GDM1 (cell line): ENCODE data around the gene FIGNL1.
"Not testable (repeated sequence)": the region's sequence is repeated elsewhere in the genome, so short reads cannot be mapped to it uniquely, and the experiment has no call there.

ENCODE experiments used
- DNase-seq: peaks from one replicate; lab custom pipeline; 2025; lab: John Stamatoyannopoulos, UW

Gene FIGNL1

DNA sequence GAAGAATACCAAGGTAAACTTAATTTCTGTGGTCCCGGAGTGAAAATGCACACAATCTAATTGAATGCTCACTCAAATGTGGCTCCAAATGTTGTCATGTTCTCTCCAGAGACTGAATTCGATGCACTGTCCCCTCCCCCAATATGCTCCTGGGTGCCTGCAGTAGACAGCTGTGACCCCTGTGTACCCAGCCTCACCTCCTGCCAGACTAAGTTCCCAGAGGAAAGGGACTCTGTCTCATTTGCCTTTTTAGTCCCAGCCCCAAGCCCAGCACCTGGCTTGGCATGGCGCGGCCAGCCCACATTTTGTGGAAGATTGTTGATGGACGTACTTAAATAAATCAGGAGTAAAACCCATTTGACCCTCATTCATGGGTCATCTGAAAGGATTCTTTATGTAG lies 21.8 kb upstream of the FIGNL1 start:
- DNase-seq, result no peak

DNA sequence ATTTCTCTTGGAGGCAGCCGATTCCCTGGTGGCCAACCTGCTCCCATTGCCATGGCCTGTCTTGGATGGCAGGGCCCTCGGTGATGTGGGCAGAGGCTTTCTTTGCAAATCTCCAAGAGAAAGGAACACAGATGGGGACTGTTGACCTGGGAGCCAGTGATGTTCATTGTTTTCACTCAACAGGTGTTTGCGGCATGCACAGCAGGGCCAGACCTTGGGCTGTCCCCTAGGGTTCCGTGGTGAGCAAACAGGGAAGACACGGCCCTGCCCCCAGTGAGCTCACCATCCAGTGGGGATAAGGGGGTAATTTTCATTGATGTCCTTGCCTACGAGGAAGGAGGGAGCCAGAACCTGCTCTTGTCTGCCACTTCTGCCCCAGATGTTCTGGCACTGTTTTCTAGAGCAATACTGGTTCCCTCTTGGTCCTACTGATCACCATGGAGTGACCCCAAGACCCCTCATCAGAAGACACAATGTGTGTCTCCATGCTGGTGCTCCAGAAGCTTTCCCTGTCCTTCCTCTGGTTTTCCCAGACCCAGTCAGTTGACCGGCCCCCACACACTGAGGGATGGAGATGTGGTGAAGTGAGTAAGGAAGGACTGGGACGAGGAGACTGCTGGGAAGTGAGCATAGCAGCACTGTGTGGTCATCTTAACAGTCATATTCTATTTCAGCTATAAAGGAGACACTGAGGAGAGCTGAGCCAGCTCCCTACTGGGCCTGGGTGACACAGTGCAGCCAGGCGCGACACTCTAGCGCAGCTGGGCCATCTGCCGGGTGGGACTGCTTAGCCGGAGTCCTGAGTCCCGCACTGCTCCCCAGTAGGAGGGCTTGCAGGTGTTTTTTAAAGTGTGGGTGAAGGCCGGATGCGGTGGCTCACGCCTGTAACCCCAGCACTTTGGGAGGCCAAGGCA lies 20.4 kb upstream of the FIGNL1 start:
- DNase-seq, result no peak

DNA sequence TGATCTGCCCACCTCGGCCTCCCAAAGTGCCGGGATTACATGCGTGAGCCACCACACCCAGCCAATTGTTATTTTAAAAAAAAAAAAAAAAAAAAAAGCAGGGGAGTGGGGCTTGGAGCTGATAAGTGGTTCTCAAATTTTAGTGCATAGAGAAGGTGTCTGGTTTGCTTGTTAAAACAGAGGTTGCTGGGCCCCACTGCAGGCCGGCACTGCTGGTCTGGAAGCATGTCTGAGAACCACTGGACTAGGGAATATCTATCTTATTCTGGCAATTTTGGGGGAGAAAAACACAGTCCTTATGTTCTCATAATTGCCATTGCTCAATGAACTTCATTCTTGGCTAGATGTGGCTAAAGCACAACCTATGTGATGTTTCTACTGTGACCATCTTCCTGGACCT lies 19.0 kb upstream of the FIGNL1 start:
- DNase-seq, result no peak

DNA sequence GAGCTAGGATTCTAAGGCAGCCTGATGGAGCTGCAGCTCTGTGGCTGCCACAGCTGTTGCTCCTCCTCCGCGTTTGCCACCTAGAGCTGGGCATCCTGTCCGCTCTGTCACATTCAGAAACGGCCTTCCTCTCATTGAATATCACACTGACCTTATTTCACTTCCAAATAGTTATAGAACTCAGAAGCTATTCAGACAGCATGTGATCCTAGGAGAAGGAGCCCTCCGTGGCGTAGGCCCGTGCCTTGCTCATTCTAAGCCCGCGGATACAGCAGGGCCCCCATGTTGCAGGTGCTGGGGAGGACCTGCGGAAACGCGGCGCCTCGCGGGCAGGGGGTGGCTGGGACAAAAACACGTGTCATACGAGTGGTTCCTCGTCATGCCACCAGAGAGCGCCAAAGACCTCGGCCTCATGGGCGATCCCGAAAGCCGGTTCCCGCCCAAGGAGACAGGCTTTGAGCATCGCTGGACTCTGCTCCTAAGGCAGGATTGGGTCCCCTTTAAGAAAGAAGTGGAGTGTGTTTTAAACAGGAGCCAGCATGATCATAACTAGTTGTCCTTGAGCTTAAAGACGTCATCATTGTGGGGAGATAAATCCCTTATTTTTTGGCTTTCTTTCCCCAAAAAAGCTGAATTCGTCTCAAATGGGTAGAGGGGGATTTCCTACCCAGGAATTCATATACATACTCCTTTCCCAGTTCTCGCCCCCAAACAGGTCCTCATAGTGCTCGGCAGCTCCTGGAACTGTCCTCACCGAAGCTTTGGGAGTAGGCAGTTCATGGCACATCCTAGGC lies 17.9 kb upstream of the FIGNL1 start:
- DNase-seq, result peak; percentile 34

DNA sequence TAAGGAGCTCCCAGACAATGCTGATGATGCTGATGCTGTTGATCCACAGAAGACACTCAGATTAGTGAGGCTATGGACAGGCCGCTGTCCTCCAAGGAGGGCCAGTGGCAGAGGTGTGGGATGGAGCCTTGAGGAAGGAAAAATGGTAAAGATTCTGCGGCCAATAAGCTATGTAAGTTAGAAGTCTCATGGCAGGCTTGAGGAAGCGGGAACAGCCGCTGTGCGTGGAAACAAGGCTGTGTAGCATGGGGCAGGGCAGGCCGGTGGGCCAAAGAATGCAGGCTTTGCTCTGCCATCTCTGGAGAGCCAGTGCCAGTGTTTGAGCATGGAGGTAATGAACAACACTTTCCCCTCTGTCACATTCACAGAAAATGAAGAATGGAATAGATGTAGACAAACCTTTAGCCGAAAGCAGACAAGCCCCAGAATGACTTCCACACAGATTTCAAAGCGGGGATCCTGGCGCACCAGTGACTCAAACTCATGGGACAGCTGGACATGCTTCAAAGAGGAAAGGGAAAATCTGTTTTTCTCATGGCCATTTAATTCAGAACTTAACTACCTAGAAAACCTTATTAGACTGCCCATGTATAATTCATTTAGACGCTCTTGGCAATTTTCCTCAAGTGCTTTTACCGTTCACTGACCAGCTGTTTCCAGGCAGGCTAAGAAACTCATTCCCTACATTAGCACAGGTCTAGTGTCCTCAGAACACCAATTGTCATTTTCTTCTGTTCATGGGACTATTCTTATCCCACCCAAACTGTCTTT lies 16.9 kb upstream of the FIGNL1 start:
- DNase-seq, result no peak

DNA sequence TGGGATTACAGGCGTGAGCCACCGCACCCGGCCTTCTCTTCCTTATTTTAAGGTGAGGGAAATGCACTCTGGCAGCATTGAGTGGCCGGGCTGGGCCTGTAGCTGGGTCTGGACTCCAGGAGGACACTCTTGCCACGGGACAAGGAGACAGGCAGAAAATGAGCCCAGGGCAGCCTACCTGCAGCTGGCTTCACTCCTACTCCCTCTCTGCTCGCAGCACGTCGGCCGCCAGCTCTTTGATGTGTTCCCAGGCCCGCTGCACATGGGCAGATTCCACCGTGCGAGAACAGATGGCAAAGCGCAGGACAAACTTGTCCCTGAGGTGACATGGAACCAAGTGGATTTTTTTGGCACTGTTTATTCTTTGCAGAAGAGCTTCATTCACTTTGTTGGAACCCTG lies 12.9 kb upstream of the FIGNL1 start:
- DNase-seq, result no peak

DNA sequence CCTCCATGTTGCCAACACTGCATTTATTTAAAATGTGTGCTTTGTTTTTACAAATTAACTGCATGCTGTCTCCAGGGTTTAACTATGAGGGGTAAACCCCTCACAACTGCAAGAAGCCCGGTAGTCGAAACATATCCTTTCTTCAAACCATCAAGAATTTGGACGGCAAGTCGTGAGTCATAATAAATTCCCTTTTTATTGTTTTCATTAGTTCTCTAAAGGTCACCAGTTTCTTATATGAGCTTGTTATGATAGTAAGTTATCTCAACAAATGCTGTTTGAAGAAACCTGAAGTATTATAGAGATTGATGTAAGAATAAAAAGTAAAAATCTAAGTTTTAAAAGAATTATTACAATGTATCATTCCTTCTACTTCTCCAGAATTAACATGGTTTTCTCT lies 12.2 kb upstream of the FIGNL1 start:
- no peak for DNase-seq

DNA sequence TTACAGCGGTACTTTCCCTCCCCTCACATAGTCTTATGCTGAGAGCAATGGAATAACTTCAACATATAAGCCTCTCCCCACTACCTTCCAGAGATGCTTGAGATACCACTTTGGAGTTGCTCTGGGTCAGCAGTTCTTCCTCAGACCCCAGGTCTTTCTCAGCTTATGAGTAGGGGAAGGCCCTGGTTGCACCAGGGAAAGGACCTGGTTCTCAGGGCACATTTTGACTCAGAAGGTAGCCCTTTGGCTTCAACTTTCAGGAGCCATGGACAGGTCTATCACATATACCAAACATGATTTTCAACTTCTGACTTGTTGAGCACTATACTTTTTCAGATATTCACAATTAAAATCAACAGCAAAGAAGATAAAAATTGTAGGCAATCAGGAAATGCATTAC lies 11.5 kb upstream of the FIGNL1 start:
- DNase-seq, result no peak

DNA sequence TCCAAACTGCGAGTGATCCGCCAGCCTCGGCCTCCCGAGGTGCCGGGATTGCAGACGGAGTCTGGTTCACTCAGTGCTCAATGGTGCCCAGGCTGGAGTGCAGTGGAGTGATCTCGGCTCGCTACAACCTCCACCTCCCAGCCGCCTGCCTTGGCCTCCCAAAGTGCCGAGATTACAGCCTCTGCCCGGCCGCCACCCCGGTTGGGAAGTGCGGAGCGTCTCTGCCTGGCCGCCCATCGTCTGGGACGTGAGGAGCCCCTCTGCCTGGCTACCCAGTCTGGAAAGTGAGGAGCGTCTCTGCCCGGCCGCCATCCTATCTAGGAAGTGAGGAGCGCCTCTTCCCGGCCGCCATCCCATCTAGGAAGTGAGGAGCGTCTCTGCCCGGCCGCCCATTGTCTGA lies 9.0 kb upstream of the FIGNL1 start:
- DNase-seq, result not testable (repeated sequence)

DNA sequence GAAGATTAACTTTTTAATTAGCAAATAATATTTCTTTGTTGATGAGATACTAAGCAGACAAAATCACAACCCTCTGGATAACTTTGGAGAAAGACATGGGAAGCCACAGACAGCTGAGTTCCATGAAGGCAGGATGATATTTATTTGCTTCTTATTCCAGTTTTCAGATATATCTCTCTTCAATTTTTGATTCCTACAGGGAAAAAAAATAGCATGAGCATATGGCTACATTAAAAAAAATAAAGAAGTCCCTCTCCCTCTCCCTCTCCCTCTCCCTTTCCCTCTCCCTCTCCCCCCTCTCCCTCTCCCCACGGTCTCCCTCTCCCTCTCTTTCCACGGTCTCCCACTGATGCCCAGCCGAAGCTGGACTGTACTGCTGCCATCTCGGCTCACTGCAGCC lies 8.5 kb upstream of the FIGNL1 start:
- DNase-seq, result not testable (repeated sequence)

DNA sequence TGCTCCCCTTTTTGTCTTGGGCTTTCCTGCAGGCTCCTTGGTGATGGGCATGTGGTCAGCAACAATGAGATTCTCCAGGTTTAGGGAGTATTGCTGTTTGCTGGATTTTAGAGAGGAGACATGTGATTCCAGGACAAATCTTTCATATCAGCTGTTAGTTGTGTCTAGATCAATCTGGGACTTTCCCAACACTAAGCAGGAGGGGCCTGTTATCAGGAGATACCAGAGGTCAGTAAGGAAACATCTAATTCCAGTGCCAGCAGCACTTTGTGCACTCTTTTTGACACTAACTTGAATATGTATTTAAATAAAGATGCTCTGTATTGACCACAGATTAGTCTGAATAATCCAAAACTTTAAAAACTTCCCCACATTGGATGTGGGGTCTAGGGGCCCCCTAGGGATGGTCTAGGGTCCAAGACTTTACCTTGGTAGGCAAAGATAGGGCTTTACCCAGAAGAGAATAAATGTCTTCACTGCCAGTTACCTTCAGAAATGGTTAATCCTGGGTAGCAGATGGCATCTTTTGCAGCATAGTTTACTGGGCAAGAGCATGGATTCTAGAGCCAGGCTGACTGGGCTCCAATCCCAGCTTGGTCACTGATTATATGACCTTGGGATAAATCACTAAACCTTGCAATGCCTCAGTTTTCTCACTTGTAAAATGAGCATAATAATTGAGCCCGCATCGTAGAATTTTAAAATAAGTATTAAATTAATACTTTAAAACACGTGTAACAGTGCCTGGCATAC lies 6.4 kb upstream of the FIGNL1 start:
- no peak for DNase-seq

DNA sequence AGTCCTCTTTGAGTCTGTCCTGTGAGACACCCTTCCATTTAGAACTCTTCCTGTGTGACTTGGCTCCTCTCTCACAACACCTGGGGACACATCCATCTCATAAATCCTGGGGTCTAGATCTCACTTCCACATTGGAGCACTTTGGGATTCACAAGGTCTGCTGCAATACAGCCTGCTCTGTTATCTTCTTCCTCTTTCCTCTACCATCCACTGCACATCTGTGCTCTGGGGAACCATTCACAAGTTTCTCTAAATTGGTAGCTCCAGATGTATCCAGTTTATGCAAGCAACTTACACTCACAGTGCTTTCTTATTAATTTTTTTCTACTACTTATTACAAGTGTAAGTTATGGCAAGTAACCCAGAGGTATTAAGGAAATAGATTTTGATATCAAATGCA lies 5.5 kb upstream of the FIGNL1 start:
- DNase-seq, result peak; percentile 1

DNA sequence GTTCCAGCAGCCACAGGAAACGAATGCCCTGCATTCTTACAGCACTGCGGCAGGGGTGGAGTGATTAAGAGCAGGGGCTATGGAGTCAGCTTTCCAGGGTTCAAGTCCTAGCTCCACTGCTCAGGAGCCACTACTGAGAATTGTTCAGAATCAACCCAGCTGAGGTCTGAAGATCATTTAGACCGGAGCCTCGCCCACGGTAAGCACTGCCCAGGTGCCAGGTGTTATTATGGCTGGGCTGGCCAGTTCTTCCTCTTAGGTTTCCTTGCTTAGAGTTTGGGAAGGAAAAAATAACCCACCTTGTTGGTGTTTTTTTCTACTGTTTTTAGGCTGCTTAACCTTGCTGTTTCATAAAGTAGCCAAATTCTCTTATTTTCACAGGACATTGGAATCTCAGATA lies 4.8 kb upstream of the FIGNL1 start:
- DNase-seq, result no peak

DNA sequence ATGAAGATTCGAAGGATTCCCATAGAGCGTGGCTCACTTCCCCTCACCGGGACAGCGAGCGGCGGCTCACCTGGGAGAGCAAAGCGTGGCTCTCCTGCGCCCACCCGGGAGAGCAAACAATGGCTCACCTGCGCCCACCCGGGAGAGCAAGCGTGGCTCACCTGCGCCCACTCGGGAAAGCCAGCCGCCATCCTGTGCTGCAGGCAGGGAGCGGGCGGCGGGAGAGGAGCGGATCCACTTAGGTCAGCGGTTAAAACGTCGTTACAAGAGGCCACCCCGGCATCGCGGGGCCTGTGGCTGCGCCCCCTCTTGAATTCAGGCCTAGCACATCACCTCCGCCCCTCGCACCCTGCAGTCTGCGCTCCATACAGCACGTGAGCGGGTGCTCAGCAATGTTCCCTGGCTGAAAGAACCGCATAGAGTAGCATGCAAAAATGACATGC lies 461 bp upstream of the FIGNL1 start:
- no peak for DNase-seq

DNA sequence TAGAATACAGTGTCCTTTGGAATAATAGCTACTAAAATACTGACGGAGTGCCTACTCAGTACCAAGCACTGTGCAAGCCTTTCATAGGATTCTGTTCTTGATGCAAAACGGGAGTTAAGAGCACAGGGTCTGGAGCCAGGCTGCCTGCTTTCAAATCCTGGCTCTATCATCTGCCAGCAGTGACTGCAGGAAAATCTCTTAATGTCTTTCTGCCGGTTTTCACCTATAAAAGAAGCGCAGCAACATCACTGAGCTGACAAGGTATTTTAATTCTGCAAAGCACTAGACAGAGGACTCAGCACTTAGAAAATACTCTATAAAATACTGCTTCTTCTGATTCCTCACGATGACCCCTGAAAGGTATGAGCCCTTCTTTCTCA lies 659 bp downstream of the FIGNL1 start:
- no peak for DNase-seq

DNA sequence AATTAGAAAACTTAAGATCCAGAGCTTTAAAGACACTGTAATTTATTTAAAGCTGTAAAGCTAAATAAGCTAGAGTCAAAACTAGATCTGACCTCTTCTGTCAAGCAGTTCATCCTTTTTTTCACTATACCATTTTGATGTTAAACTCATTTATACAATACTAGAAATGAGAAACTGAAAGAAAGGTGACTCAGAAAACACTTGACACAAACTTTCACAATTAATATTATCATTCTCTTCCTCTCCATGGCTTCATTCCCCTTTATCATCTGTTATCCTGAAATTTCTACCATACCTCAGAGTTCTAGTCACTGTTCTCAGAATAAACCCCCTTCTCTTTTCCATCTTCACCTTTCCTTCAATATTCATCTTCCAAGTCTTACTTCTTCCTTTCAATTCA lies 1.3 kb downstream of the FIGNL1 start:
- DNase-seq, result no peak

DNA sequence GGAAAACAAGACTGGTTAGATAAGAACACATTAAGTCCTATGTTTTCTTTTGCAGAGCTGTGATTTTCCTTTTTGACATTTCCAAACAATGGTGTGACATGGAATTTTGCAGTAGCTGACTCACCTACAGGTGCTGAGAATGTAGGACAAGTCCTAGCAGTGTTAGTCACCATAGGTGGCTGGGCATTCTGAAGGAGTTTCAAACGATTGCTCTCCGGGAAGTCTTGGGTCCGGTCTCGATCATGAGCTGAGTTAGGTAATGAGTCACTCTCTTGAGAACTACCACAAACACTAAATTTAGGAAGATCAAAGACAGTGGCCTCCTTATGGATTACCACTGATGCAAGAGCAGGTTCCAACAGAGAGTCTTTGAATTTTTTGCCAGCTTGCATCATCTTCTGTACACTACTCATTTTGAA lies 3.6 kb downstream of the FIGNL1 start:
- no peak for DNase-seq

DNA sequence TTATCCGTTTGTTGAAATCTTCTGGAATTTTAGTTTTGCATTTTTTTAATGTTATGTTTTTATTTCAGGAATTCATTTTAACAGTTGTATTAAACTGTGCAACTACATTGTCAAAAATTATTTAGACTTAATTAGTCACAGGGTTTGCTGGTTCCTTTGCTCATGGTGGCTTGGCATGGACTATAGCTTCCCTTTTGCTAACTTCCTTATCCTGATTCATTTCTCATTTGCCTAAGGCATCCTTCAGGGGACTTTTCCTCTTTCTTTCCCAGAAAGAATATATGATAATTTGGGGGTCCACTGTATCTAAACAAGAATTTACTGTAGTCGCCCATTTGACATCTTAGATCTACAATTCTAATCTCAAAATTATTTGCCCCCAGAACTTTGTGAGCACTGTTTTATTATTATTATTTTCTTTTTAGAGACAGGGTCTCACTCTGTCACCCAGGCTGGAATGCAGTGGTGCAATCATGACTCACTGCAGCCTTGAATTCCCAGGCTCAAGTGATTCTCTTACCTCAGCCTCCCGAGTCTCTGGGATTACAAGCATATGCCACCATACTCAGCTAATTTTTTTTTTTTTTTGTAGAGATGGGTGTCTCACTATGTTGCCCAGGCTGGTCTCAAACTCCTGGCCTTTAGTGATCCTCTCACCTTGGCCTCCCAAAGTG lies 13.9 kb downstream of the FIGNL1 start:
- DNase-seq, result no peak

DNA sequence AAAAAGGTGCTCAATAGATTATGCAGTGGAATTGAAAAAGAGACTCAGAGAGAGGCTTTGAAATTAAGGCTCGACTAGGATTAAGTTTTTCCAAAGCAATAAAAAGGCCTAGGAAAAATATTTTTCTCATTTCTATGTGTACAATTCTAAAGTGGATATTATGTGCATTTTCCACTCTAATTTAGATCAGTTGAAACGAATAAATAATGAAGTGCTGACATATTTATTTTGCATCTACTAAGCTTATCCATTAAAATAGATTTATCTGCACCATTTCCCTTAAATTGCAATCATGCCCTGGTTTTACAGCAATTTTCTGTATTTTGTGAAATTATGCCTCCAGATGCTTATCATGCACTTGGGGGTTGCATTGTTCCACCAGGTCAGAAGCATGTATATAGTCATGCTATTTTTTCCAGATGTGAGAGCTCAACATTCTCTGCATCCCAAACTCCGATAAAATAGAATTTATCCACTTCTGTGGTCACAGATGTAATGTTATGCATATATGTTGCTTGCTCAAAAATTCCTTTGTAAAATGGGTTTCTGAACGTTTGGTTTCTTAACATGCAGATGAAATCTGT lies 18.3 kb downstream of the FIGNL1 start:
- no peak for DNase-seq

DNA sequence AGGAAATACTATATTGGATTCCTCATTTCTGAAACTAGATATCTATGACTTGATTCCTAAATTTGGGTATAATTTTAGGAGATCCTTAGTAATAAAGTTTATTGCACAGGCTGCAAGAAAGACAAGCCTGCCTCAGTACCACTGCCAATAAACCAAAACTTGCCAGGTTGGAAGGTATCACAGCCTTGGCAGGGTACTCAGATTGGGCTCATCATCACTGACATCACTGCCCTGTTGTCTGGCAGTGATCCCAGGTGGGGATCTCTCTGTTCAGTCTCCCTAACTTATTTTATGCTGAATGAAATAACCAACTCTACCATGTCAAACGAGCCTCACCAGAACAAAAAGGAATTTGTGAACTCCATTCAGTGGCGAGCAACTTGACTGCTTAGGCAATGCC lies 18.8 kb downstream of the FIGNL1 start:
- DNase-seq, result no peak

DNA sequence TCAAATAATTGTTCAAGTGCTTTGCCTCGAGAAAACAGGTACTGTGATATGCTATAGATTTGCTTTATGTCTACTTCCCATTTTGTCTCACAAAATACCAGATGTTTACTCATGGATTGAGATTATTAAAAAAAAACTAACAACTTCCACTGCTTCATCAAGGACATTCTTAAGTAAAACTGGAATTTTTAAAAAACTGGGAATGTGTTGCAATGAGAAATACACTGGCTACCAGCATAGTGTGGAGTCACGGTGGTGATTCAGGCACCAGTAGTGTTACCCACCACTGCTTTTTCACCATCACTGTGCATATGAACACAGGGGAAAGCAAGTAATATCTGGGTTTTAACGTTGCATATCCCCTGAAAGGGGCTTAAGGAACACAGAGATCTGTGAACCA lies 21.2 kb downstream of the FIGNL1 start:
- DNase-seq, result no peak
